Loucy (cell line): Measurements from ENCODE around the gene CCDC73.
"Not testable (repeated sequence)": the region's sequence is repeated elsewhere in the genome, so short reads cannot be mapped to it uniquely, and the experiment has no call there.

Experiments used
- EZH2phosphoT487 ChIP-seq: fragments of 200-600 bp; IDR thresholded peaks from 2 replicates; pipeline ENCODE4 v1.6.1; 2018; ENCODE audit warnings: antibody characterized with exemption, mild to moderate bottlenecking, moderate library complexity, borderline replicate concordance
- TF ChIP-seq, protein P1 (sequence below): fragments of 200-600 bp; sonication (generic); conservative IDR thresholded peaks from 2 replicates; pipeline ENCODE4 v1.5.1; 2014; ENCODE audit warnings: mild to moderate bottlenecking, antibody characterized with exemption, low read length

GRCh38 chr11:32753181-32753580, 41.3 kb downstream of the CCDC73 start:
- TF ChIP-seq, protein P1, sequence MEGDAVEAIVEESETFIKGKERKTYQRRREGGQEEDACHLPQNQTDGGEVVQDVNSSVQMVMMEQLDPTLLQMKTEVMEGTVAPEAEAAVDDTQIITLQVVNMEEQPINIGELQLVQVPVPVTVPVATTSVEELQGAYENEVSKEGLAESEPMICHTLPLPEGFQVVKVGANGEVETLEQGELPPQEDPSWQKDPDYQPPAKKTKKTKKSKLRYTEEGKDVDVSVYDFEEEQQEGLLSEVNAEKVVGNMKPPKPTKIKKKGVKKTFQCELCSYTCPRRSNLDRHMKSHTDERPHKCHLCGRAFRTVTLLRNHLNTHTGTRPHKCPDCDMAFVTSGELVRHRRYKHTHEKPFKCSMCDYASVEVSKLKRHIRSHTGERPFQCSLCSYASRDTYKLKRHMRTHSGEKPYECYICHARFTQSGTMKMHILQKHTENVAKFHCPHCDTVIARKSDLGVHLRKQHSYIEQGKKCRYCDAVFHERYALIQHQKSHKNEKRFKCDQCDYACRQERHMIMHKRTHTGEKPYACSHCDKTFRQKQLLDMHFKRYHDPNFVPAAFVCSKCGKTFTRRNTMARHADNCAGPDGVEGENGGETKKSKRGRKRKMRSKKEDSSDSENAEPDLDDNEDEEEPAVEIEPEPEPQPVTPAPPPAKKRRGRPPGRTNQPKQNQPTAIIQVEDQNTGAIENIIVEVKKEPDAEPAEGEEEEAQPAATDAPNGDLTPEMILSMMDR: not testable (repeated sequence)
- TF ChIP-seq EZH2phosphoT487: not testable (repeated sequence)
